PC-3 (cell line): ENCODE data around the gene F5.

ENCODE experiments used
- EZH2 ChIP-seq: fragments of 300-600 bp; sonication (generic); IDR thresholded peaks from one replicate; pipeline ENCODE4 v1.6.1; 2017; ENCODE audit warnings: antibody characterized with exemption, mild to moderate bottlenecking, low read length; ENCODE audit not compliant: unreplicated experiment
- EZH2phosphoT487 ChIP-seq: fragments of 300-600 bp; sonication (generic); IDR thresholded peaks from 2 replicates; pipeline ENCODE4 v1.6.1; 2018; ENCODE audit warnings: mild to moderate bottlenecking, antibody characterized with exemption, low read length, borderline replicate concordance
- TF ChIP-seq, protein P1 (sequence below): fragments of 300-600 bp; sonication (generic); conservative IDR thresholded peaks from 2 replicates; pipeline ENCODE4 v1.5.1; 2017; ENCODE audit warnings: antibody characterized with exemption, low read depth, mild to moderate bottlenecking, low read length

DNA sequence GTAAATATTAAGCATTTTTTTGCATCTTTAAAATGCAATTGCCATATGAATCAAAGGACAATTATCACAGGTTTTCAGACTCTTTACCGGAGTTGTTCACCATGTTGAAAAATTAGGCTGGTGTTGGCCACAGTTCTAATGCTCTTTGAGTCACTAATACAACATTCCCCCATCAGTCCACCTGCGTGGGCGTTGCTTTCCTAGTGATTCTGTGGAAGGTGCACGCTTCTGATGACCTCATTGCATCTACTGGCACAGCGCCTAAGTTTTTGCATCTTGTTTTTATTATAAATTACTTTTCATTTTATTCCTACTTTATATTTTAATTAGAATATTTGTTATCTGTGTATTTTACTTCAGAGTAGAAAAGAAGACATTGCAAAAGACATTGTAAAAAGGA, 4.7 kb upstream of the F5 start:
- TF ChIP-seq EZH2 (no peak), EZH2phosphoT487 (no peak)
- TF ChIP-seq, protein P1, sequence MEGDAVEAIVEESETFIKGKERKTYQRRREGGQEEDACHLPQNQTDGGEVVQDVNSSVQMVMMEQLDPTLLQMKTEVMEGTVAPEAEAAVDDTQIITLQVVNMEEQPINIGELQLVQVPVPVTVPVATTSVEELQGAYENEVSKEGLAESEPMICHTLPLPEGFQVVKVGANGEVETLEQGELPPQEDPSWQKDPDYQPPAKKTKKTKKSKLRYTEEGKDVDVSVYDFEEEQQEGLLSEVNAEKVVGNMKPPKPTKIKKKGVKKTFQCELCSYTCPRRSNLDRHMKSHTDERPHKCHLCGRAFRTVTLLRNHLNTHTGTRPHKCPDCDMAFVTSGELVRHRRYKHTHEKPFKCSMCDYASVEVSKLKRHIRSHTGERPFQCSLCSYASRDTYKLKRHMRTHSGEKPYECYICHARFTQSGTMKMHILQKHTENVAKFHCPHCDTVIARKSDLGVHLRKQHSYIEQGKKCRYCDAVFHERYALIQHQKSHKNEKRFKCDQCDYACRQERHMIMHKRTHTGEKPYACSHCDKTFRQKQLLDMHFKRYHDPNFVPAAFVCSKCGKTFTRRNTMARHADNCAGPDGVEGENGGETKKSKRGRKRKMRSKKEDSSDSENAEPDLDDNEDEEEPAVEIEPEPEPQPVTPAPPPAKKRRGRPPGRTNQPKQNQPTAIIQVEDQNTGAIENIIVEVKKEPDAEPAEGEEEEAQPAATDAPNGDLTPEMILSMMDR = no peak
